ENCODE results near the gene AMDHD1.

The AMDHD1 gene

DNA sequence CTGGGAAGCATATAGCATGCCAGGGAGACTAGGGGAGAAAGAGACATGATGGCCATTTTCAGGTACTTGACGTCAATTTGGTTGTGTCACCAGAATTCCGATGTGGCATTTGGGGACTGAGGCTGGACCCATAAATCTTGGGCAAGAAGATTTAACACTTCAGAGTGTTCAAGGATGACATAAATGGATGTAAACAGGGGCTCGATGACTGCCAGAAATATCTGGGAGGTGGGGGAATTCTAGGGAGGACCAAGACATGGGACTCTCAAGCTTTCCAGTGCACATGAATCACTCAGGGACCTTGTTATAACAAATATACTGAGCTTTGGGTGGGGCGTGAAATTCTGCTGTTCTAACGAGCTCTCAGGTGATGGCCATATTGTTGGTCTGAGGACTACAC is 35.2 kb downstream of the AMDHD1 start (continued):
- TF ChIP-seq ZFP3 (CRISPR knock-in tag; IDR thresholded peaks at IDR 0.05) (no peak), TCF4 (CRISPR knock-in tag; IDR thresholded peaks at IDR 0.05; ENCODE audit: borderline replicate concordance) (no peak)
- TF ChIP-seq, protein P1, sequence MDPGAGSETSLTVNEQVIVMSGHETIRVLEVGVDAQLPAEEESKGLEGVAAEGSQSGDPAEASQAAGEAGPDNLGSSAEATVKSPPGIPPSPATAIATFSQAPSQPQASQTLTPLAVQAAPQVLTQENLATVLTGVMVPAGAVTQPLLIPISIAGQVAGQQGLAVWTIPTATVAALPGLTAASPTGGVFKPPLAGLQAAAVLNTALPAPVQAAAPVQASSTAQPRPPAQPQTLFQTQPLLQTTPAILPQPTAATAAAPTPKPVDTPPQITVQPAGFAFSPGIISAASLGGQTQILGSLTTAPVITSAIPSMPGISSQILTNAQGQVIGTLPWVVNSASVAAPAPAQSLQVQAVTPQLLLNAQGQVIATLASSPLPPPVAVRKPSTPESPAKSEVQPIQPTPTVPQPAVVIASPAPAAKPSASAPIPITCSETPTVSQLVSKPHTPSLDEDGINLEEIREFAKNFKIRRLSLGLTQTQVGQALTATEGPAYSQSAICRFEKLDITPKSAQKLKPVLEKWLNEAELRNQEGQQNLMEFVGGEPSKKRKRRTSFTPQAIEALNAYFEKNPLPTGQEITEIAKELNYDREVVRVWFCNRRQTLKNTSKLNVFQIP (CRISPR knock-in tag; IDR thresholded peaks at IDR 0.05; ENCODE audit: borderline replicate concordance, low read depth) = no peak

- ATAC-seq = no peak
- TF ChIP-seq, protein P1 (CRISPR knock-in tag; IDR thresholded peaks at IDR 0.05; ENCODE audit: borderline replicate concordance, low read depth) = no peak
- TF ChIP-seq RARB (CRISPR knock-in tag; IDR thresholded peaks at IDR 0.05) (no peak), ESRRG (CRISPR knock-in tag; IDR thresholded peaks at IDR 0.05) (no peak), ISL1 (CRISPR knock-in tag; IDR thresholded peaks at IDR 0.05) (no peak), GLIS3 (CRISPR knock-in tag; IDR thresholded peaks at IDR 0.05) (no peak), ZNF8 (CRISPR knock-in tag; IDR thresholded peaks at IDR 0.05) (no peak), BACH2 (CRISPR knock-in tag; IDR thresholded peaks at IDR 0.05; ENCODE audit: borderline replicate concordance) (no peak), ZNF70 (CRISPR knock-in tag; IDR thresholded peaks at IDR 0.05) (no peak), CREB5 (CRISPR knock-in tag; IDR thresholded peaks at IDR 0.05; ENCODE audit: low read depth) (no peak), CSRNP3 (CRISPR knock-in tag; IDR thresholded peaks at IDR 0.05) (no peak), OSR1 (CRISPR knock-in tag; IDR thresholded peaks at IDR 0.05) (no peak)
Observed at GRCh38 chr12:95978774-95979173, 35.6 kb downstream of the AMDHD1 start.

DNA sequence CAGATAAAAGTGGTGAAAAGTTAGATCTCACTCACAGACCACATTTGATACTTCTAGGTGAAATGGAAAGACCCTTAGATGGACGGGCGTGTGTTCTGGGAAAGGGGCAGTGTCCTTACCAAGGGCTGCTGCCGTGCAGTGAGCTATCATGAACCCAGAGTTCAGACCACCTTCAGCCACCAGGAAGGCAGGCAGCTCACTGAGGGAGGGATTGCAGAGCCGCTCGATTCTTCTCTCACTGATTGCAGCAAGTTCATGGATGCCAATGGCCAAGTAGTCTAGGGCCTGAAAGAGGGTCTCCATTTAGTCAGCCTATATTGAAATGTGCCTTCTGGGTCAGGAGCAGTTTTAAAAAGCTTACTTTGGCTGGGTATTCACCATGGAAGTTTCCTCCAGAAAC is 37.3 kb downstream of the AMDHD1 start:
- no peak for ATAC-seq

More for the DNA sequence above, 37.3 kb downstream of the AMDHD1 start:
- TF ChIP-seq CSRNP3 (CRISPR knock-in tag; IDR thresholded peaks at IDR 0.05) = no peak
- TF ChIP-seq BACH2 (CRISPR knock-in tag; IDR thresholded peaks at IDR 0.05; ENCODE audit: borderline replicate concordance) = no peak
- TF ChIP-seq ARNTL (CRISPR knock-in tag; IDR thresholded peaks at IDR 0.05; ENCODE audit: borderline replicate concordance, low read depth) = no peak
- no peak for TF ChIP-seq ZC3H10 (CRISPR knock-in tag; IDR thresholded peaks at IDR 0.05)
- TF ChIP-seq CSDC2 (CRISPR knock-in tag; IDR thresholded peaks at IDR 0.05) = no peak
- no peak for TF ChIP-seq PPARA (CRISPR knock-in tag; IDR thresholded peaks at IDR 0.05; ENCODE audit: borderline replicate concordance)
- TF ChIP-seq ZFP30 (CRISPR knock-in tag; IDR thresholded peaks at IDR 0.05) = no peak
- TF ChIP-seq, protein P1 (CRISPR knock-in tag; IDR thresholded peaks at IDR 0.05; ENCODE audit: borderline replicate concordance, low read depth) = no peak
- TF ChIP-seq ZNF70 (CRISPR knock-in tag; IDR thresholded peaks at IDR 0.05) = no peak
- no peak for TF ChIP-seq OSR1 (CRISPR knock-in tag; IDR thresholded peaks at IDR 0.05)
- no peak for TF ChIP-seq ZNF565 (CRISPR knock-in tag; conservative IDR thresholded peaks at IDR 0.05; ENCODE audit: low read depth)
- no peak for TF ChIP-seq CREB5 (CRISPR knock-in tag; IDR thresholded peaks at IDR 0.05; ENCODE audit: low read depth)
- no peak for TF ChIP-seq RARB (CRISPR knock-in tag; IDR thresholded peaks at IDR 0.05)
- no peak for TF ChIP-seq ESRRG (CRISPR knock-in tag; IDR thresholded peaks at IDR 0.05)
- TF ChIP-seq, protein P2, sequence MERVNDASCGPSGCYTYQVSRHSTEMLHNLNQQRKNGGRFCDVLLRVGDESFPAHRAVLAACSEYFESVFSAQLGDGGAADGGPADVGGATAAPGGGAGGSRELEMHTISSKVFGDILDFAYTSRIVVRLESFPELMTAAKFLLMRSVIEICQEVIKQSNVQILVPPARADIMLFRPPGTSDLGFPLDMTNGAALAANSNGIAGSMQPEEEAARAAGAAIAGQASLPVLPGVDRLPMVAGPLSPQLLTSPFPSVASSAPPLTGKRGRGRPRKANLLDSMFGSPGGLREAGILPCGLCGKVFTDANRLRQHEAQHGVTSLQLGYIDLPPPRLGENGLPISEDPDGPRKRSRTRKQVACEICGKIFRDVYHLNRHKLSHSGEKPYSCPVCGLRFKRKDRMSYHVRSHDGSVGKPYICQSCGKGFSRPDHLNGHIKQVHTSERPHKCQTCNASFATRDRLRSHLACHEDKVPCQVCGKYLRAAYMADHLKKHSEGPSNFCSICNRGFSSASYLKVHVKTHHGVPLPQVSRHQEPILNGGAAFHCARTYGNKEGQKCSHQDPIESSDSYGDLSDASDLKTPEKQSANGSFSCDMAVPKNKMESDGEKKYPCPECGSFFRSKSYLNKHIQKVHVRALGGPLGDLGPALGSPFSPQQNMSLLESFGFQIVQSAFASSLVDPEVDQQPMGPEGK (CRISPR knock-in tag; IDR thresholded peaks at IDR 0.05; ENCODE audit: borderline replicate concordance) = no peak
- TF ChIP-seq TCF4 (CRISPR knock-in tag; IDR thresholded peaks at IDR 0.05; ENCODE audit: borderline replicate concordance) = no peak
- no peak for TF ChIP-seq TOX (CRISPR knock-in tag; IDR thresholded peaks at IDR 0.05; ENCODE audit: borderline replicate concordance)
- TF ChIP-seq ZFP3 (CRISPR knock-in tag; IDR thresholded peaks at IDR 0.05) = no peak
- no peak for TF ChIP-seq ISL1 (CRISPR knock-in tag; IDR thresholded peaks at IDR 0.05)
- TF ChIP-seq GLIS3 (CRISPR knock-in tag; IDR thresholded peaks at IDR 0.05) = no peak

Data from SK-N-SH treated with all-trans-retinoic acid at 6 μM for 48 hours (cell line).